K562 (cell line): ENCODE results near the gene COP1. TPM values are rescaled to one million over a fixed set of nuclear protein-coding genes. Genes with fewer than 3 reads are reported as not detected.

Experiments
- ATAC-seq: fragments of 200-7000 bp; cut with Tn5 transposase; 3 replicates; pipeline ENCODE4 v1.9.1; 2020; ENCODE audit warnings: moderate library complexity
- BruUV-seq: library from RNA; stranded (reverse); fragments of 400-500 nt; replicated peaks from 2 replicates; lab custom pipeline; 2021; lab: Mats Ljungman, UMichigan
- CTCF ChIA-PET: fragments of 300-600 bp; formaldehyde crosslinking; extraction: SDS; loops from one replicate; lab custom pipeline; 2021; ENCODE audit warnings: low intra/inter-chr PET ratio; lab: Yijun Ruan, JAX
- POLR2A ChIA-PET: fragments of 300-600, 350-650 bp; sonication (Branson Sonifier 250); formaldehyde crosslinking; extraction: SDS; loops from one replicate; lab custom pipeline; 2021; ENCODE audit warnings: antibody characterized with exemption, inconsistent platforms; lab: Yijun Ruan, JAX
- DNase-seq, 4 experiments: peaks; one replicate each; pipeline versions ENCODE4 v3.0.0 to v3.0.0-alpha.2; 2011 to 2018; ENCODE audit warnings: low spot score in 3 of 4, mixed read lengths in 3 of 4; ENCODE audit errors: extremely low read depth in 1 of 4
- FAIRE-seq: peaks from 2 replicates; lab custom pipeline; 2011; peaks lifted over from hg19 to GRCh38; lab: Jason Lieb, UNC
- H2AFZ ChIP-seq: 2 replicates; pipeline ENCODE4 v1.6.0; 2011; ENCODE audit warnings: low read depth, low read length, control low read depth, inconsistent platforms
- H3K27ac ChIP-seq: fragments of 200-600 bp; 3 replicates; pipeline ENCODE4 v1.8.0; 2011; ENCODE audit warnings: low read depth, mild to moderate bottlenecking, control low read depth, inconsistent platforms, low read length, moderate library complexity, mixed read lengths; ENCODE audit errors: extremely low read depth
- H3K27me3 ChIP-seq, 2 experiments: fragments of 300-600 bp in 1 of 2; 2 replicates in 1 of 2; 3 replicates in 1 of 2; pipeline versions ENCODE4 v1.6.0 to v1.8.0; 2011; ENCODE audit warnings: inconsistent platforms in 2 of 2, low read length in 2 of 2, mild to moderate bottlenecking in 1 of 2, mixed read lengths in 1 of 2, moderate library complexity in 1 of 2; ENCODE audit not compliant: control insufficient read depth in 2 of 2, insufficient read depth in 2 of 2
- H3K36me3 ChIP-seq: fragments of 300-600 bp; 3 replicates; pipeline ENCODE4 v1.8.0; 2011; ENCODE audit warnings: mild to moderate bottlenecking, low read length, inconsistent platforms; ENCODE audit not compliant: control insufficient read depth, insufficient read depth
- H3K4me1 ChIP-seq, 2 experiments: fragments of 200-600 bp in 1 of 2; replicated peaks in 1 of 2; 2 replicates in 1 of 2; 3 replicates in 1 of 2; pipeline versions ENCODE4 v1.5.1 to v1.8.0; 2011; ENCODE audit warnings: inconsistent platforms in 2 of 2, low read length in 2 of 2, mild to moderate bottlenecking in 1 of 2, mixed read lengths in 1 of 2, moderate library complexity in 1 of 2; ENCODE audit not compliant: control insufficient read depth in 2 of 2, insufficient read depth in 2 of 2
- H3K4me2 ChIP-seq: 2 replicates; pipeline ENCODE4 v1.6.1; 2011; ENCODE audit warnings: low read length, control low read depth, inconsistent platforms, mixed read lengths; ENCODE audit not compliant: insufficient read depth
- H3K4me3 ChIP-seq: fragments of 200-600 bp; sonication (generic), shearing (Covaris generic); 2 replicates; pipeline ENCODE4 v1.5.1; 2016; ENCODE audit warnings: control low read depth, inconsistent platforms
- H3K79me2 ChIP-seq: fragments of 200-600 bp; 3 replicates; pipeline ENCODE4 v1.8.0; 2011; ENCODE audit warnings: low read length, inconsistent platforms; ENCODE audit not compliant: control insufficient read depth, insufficient read depth
- H3K9ac ChIP-seq, 2 experiments: 2 replicates each; pipeline versions ENCODE4 v1.6.0 to v1.6.1; 2011; ENCODE audit warnings: low read depth in 2 of 2, low read length in 2 of 2, control low read depth in 1 of 2, inconsistent platforms in 1 of 2, mild to moderate bottlenecking in 1 of 2, mixed read lengths in 1 of 2; ENCODE audit not compliant: insufficient read depth in 1 of 2
- H3K9me1 ChIP-seq: one replicate; pipeline ENCODE4 v1.6.0; 2011; ENCODE audit warnings: inconsistent platforms, mild to moderate bottlenecking, low read length, moderate library complexity; ENCODE audit not compliant: control insufficient read depth, insufficient read depth
- H3K9me3 ChIP-seq: replicated peaks from 2 replicates; pipeline ENCODE4 v1.5.1; 2011; ENCODE audit warnings: low read depth, low read length, inconsistent platforms; ENCODE audit not compliant: control insufficient read depth, insufficient read depth
- H4K20me1 ChIP-seq: replicated peaks from 2 replicates; pipeline ENCODE4 v1.6.1; 2011; ENCODE audit warnings: low read length, inconsistent platforms, mixed read lengths; ENCODE audit not compliant: control insufficient read depth, insufficient read depth
- TEAD4 ChIP-seq, 2 experiments: sonication (generic) in 1 of 2; formaldehyde crosslinking in 1 of 2; IDR thresholded peaks; 2 replicates each; pipeline versions ENCODE4 v1.6.1 to v1.8.0; 2012 to 2022; ENCODE audit warnings: borderline replicate concordance in 1 of 2, inconsistent platforms in 1 of 2, low read length in 1 of 2, mild to moderate bottlenecking in 1 of 2, missing genetic modification reagents in 1 of 2
- TRIM28 ChIP-seq: fragments of 450-650 bp; IDR thresholded peaks from 2 replicates; pipeline ENCODE4 v1.6.1; 2017
- ZNF785 ChIP-seq: fragments of 250-450 bp; sonication (Bioruptor Pico); IDR thresholded peaks from 2 replicates; pipeline ENCODE4 v1.4.0; 2020; ENCODE audit warnings: mild to moderate bottlenecking
- WGBS: fragments of 100-300 bp; shearing (Covaris generic); methylation state at CpG from one replicate; pipeline ENCODE4 v1.1.6; 2016; ENCODE audit warnings: low coverage, mixed read lengths; ENCODE audit not compliant: insufficient coverage; ENCODE audit errors: missing lambda C conversion rate; 5-methylcytosine and 5-hydroxymethylcytosine counted together
- in situ Hi-C: fragments of 300-500 bp; cut with MboI; formaldehyde crosslinking; loops from 4 replicates; pipeline ENCODE4 v1.15.0; 2018; ENCODE audit warnings: inconsistent platforms, mixed read lengths
- intact Hi-C: fragments of 100-400 bp; cut with micrococcal nuclease; formaldehyde crosslinking; loops from 2 replicates; pipeline ENCODE4 v1.14.2; 2022
- polyA plus RNA-seq, 8 experiments: library from polyadenylated mRNA; depleted of rRNA in 4 of 8; stranded (reverse) in 5 of 8; unstranded in 3 of 8; fragments of >200 nt; fragmentation: Nextera tagmentation in 2 of 8; fragmentation: Illumina TruSeq in 1 of 8; extraction: Ambion mirVana in 2 of 8; extraction: Trizol in 1 of 8; gene quantifications; 2 replicates each; pipeline versions ENCODE4 v1.2.1 to v1.2.3, GENCODE V29; 2011 to 2014; ENCODE audit warnings: inconsistent platforms in 1 of 8, missing spikeins in 1 of 8
- total RNA-seq, 7 experiments: library from RNA; depleted of rRNA in 6 of 7; stranded (reverse); fragments of >200 nt in 6 of 7; fragmentation: Illumina TruSeq in 2 of 7; extraction: Trizol in 2 of 7; gene quantifications; 2 replicates each; pipeline versions ENCODE4 v1.2.1 to v1.2.3, GENCODE V29; 2011 to 2021; ENCODE audit warnings: low replicate concordance in 1 of 7
- TF ChIP-seq, protein P1 (sequence below): fragments of 250-450 bp; sonication (Bioruptor Pico); IDR thresholded peaks from 2 replicates; pipeline ENCODE4 v1.5.0; 2020; ENCODE audit warnings: mild to moderate bottlenecking
- TF ChIP-seq, protein P2 (sequence below): fragments of 250-450 bp; sonication (Bioruptor Pico); IDR thresholded peaks from 2 replicates; pipeline ENCODE4 v1.5.1; 2021; ENCODE audit warnings: mild to moderate bottlenecking
- TF ChIP-seq, protein P3 (sequence below): fragments of 450-650 bp; formaldehyde crosslinking; IDR thresholded peaks from 2 replicates; pipeline ENCODE4 v1.4.0; 2020; ENCODE audit warnings: mild to moderate bottlenecking

Gene COP1
- total and polyA plus RNA-seq, 9 of the 15 experiments (the other 6 are each of a cell fraction or from before 2014, with no cell fraction given) = 25.8 to 77.7 (median 58.6) TPM

DNA sequence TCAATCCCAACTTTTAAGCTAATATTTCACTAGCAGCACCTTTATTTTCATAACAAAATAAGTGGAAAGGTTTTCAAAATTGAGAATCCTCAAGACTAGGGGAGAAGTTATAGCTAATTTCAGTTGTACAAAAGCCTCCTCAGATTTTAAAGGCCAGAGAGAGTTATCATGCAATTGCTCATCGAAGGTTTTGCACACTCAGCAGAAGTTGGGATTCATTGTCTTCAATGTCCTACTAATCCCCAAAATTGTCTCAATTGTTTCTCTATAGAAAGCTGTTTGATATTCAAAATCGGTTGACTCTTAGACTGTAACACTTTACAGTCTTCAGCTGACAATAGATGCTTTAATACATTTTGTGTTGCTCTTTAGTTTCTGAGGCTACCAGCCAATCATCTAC, 293.0 kb downstream of the COP1 start (continued):
- TF ChIP-seq, protein P1, sequence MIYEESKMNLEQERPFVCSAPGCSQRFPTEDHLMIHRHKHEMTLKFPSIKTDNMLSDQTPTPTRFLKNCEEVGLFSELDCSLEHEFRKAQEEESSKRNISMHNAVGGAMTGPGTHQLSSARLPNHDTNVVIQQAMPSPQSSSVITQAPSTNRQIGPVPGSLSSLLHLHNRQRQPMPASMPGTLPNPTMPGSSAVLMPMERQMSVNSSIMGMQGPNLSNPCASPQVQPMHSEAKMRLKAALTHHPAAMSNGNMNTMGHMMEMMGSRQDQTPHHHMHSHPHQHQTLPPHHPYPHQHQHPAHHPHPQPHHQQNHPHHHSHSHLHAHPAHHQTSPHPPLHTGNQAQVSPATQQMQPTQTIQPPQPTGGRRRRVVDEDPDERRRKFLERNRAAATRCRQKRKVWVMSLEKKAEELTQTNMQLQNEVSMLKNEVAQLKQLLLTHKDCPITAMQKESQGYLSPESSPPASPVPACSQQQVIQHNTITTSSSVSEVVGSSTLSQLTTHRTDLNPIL (CRISPR knock-in tag) = no peak

DNA sequence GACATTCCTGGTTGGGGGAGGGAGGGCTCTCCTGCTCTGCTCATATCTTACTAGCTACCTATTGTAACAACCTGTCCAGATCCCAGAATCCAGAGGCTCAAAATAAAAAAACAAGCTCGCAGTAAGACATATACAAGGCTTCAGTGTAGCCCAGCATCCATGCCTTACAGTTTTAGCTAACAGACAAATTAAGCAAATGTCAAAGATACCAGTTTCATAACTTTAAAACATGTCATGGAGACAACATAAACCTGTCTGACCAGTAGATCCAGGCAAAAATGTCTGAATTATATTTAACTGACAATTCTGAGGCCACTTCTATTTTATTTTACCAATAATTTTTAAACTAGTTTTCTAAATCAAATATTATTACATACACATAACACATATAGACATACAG, 295.9 kb downstream of the COP1 start:
- ChIA-PET POLR2A (interaction anchor here (0.9 kb wide), 1 partner anchor 13 kb away, joined by 3 read pairs; no protein-coding TSS in a partner anchor), CTCF (no interaction called here)
- no peak overlapping the region for H3K9ac ChIP-seq
- no peak for FAIRE-seq
- DNase-seq = no peak
- ATAC-seq = no peak
- intact Hi-C loops (no loop called here), in situ Hi-C loops (no loop called here)
- no peaks in the 10 kb centered on the region for H3K9me1 ChIP-seq
- WGBS = 0% methylated on average over 1 of the region's 1 CpG
- H3K4me3 ChIP-seq = no peak overlapping the region
- H3K27ac ChIP-seq = no peak overlapping the region
- no peaks in the 10 kb centered on the region for H3K79me2 ChIP-seq
- no peak overlapping the region for H2AFZ ChIP-seq
- no peaks in the 10 kb centered on the region for H3K4me1 ChIP-seq
- no peak overlapping the region for H3K4me2 ChIP-seq
- H4K20me1 ChIP-seq = no peaks in the 10 kb centered on the region
- H3K36me3 ChIP-seq = no peaks in the 10 kb centered on the region
- no peaks in the 10 kb centered on the region for H3K9me3 ChIP-seq
- H3K27me3 ChIP-seq = no peaks in the 10 kb centered on the region
- TF ChIP-seq, protein P2, sequence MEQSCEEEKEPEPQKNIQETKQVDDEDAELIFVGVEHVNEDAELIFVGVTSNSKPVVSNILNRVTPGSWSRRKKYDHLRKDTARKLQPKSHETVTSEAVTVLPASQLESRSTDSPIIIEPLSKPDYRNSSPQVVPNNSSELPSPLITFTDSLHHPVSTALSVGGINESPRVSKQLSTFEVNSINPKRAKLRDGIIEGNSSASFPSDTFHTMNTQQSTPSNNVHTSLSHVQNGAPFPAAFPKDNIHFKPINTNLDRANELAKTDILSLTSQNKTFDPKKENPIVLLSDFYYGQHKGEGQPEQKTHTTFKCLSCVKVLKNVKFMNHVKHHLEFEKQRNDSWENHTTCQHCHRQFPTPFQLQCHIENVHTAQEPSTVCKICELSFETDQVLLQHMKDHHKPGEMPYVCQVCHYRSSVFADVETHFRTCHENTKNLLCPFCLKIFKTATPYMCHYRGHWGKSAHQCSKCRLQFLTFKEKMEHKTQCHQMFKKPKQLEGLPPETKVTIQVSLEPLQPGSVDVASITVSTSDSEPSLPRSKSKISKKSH (CRISPR knock-in tag) = 0 out of 2 replicates have a peak, but pooled peaks have one; percentile 47
- TF ChIP-seq TRIM28 = peak; percentile 67
- TF ChIP-seq TEAD4 (IDR thresholded peaks at IDR 0.05; ENCODE audit: low read length) = no peak
- TF ChIP-seq TEAD4 (CRISPR knock-in tag; IDR thresholded peaks at IDR 0.05; ENCODE audit: borderline replicate concordance) = no peak
- TF ChIP-seq, protein P3, sequence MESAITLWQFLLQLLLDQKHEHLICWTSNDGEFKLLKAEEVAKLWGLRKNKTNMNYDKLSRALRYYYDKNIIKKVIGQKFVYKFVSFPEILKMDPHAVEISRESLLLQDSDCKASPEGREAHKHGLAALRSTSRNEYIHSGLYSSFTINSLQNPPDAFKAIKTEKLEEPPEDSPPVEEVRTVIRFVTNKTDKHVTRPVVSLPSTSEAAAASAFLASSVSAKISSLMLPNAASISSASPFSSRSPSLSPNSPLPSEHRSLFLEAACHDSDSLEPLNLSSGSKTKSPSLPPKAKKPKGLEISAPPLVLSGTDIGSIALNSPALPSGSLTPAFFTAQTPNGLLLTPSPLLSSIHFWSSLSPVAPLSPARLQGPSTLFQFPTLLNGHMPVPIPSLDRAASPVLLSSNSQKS = no peak
- no peak for TF ChIP-seq ZNF785
- BruUV-seq = no TSS peak
